ENCODE data around the gene PLCB4. TPM values are rescaled to one million over a fixed set of nuclear protein-coding genes. Genes with fewer than 3 reads are reported as not detected.
A peak's percentile ranks its signal among the peaks of the same experiment; 100 is the strongest.
"Not testable (repeated sequence)": the region's sequence is repeated elsewhere in the genome, so short reads cannot be mapped to it uniquely, and the experiment has no call there.

The PLCB4 gene
- total RNA-seq, result 16.4 TPM

GRCh38 chr20:9068841-9069663 is at the start of gene PLCB4:
TSS of gene PLCB4 (plus strand) at chr20:9069087. CDS start at chr20:9307815, 238,728 bp downstream.
- peak; percentile 74 for DNase-seq

- no peak for DNase-seq
Observed at GRCh38 chr20:9019833-9020232, 49.1 kb upstream of the PLCB4 start.

GRCh38 chr20:9021216-9021615 is 47.7 kb upstream of the PLCB4 start:
- DNase-seq, result peak; percentile 35

GRCh38 chr20:9021699-9022098 is 47.2 kb upstream of the PLCB4 start:
- DNase-seq, result peak; percentile 70

GRCh38 chr20:9022376-9022775 is 46.5 kb upstream of the PLCB4 start:
- peak; percentile 20 for DNase-seq

GRCh38 chr20:9024606-9025005 is 44.3 kb upstream of the PLCB4 start:
- no peak for DNase-seq

GRCh38 chr20:9025011-9025410 is 43.9 kb upstream of the PLCB4 start:
- DNase-seq, result no peak

GRCh38 chr20:9025643-9026042 is 43.2 kb upstream of the PLCB4 start:
- DNase-seq, result no peak

- DNase-seq, result no peak
Observed at GRCh38 chr20:9027626-9028025, 41.3 kb upstream of the PLCB4 start.

- DNase-seq, result no peak
Observed at GRCh38 chr20:9028419-9028818, 40.5 kb upstream of the PLCB4 start.

GRCh38 chr20:9031991-9032390 is 36.9 kb upstream of the PLCB4 start:
- DNase-seq, result peak; percentile 63

- no peak for DNase-seq
Observed at GRCh38 chr20:9032758-9033157, 36.1 kb upstream of the PLCB4 start.

- no peak for DNase-seq
Observed at GRCh38 chr20:9035126-9035525, 33.8 kb upstream of the PLCB4 start.

- DNase-seq, result no peak
Observed at GRCh38 chr20:9036593-9036992, 32.3 kb upstream of the PLCB4 start.

- DNase-seq, result peak; percentile 48
Observed at GRCh38 chr20:9038791-9039535, 29.9 kb upstream of the PLCB4 start.

GRCh38 chr20:9040863-9041524 is 27.9 kb upstream of the PLCB4 start:
- DNase-seq, result no peak

GRCh38 chr20:9043364-9043763 is 25.5 kb upstream of the PLCB4 start:
- DNase-seq, result peak; percentile 18

- DNase-seq, result not testable (repeated sequence)
Observed at GRCh38 chr20:9047928-9048327, 21.0 kb upstream of the PLCB4 start.

GRCh38 chr20:9051508-9051907 is 17.4 kb upstream of the PLCB4 start:
- peak; percentile 20 for DNase-seq

GRCh38 chr20:9052136-9052535 is 16.8 kb upstream of the PLCB4 start:
- DNase-seq, result no peak

GRCh38 chr20:9053108-9053507 is 15.8 kb upstream of the PLCB4 start:
- no peak for DNase-seq

- DNase-seq, result no peak
Observed at GRCh38 chr20:9054176-9054575, 14.7 kb upstream of the PLCB4 start.

GRCh38 chr20:9059931-9060330 is 9.0 kb upstream of the PLCB4 start:
- DNase-seq, result no peak
